Measurements from ENCODE around the gene EFHD2. TPM values are rescaled to one million over a fixed set of nuclear protein-coding genes. Genes with fewer than 3 reads are reported as not detected.

The EFHD2 gene
- polyA plus RNA-seq, 1 experiment, result 30.4 TPM

- ChIA-PET CTCF (interaction anchor here (1.1 kb wide), 1 partner anchor 126 kb away, joined by 4 read pairs; no protein-coding TSS in a partner anchor), POLR2A (no interaction called here)
- H3K4me3 ChIP-seq (ENCODE audit: low read depth, low read length), result no peak overlapping the region
Measured at GRCh38 chr1:15448877-15449462, 39.3 kb downstream of the EFHD2 start.

GRCh38 chr1:15449567-15449966 lies 39.9 kb downstream of the EFHD2 start:
- Histone ChIP-seq H3K27ac (ENCODE audit: low read depth, low read length) (no peak overlapping the region), H3K9me3 (ENCODE audit: control insufficient read depth, insufficient read depth, low read length) (peaks cover 10% of the 10 kb centered on the region), H3K4me3 (ENCODE audit: low read depth, low read length) (no peak overlapping the region), H3K27me3 (ENCODE audit: control insufficient read depth, insufficient read depth, low read length) (peaks cover 13% of the 10 kb centered on the region)
- CTCF ChIA-PET, result no interaction called here
- no peak for DNase-seq (ENCODE audit: low read depth, low spot score)
- POLR2A ChIA-PET, result no interaction called here
- no peak for TF ChIP-seq CTCF (IDR thresholded peaks at IDR 0.05; ENCODE audit: low read depth, low read length)

More at GRCh38 chr1:15448877-15449462, 39.3 kb downstream of the EFHD2 start:
- peaks cover 13% of the 10 kb centered on the region for H3K27me3 ChIP-seq (ENCODE audit: control insufficient read depth, insufficient read depth, low read length)
- no peak overlapping the region for H3K27ac ChIP-seq (ENCODE audit: low read depth, low read length)
- peaks cover 10% of the 10 kb centered on the region for H3K9me3 ChIP-seq (ENCODE audit: control insufficient read depth, insufficient read depth, low read length)
- no peak for TF ChIP-seq CTCF (IDR thresholded peaks at IDR 0.05; ENCODE audit: low read depth, low read length)
- no peak for DNase-seq (ENCODE audit: low read depth, low spot score)

GRCh38 chr1:15451014-15451722 lies 41.5 kb downstream of the EFHD2 start:
- CTCF ChIA-PET, result no interaction called here
- H3K27me3 ChIP-seq (ENCODE audit: control insufficient read depth, insufficient read depth, low read length), result peaks cover 10% of the 10 kb centered on the region
- no peak for TF ChIP-seq CTCF (IDR thresholded peaks at IDR 0.05; ENCODE audit: low read depth, low read length)
- peaks cover 10% of the 10 kb centered on the region for H3K9me3 ChIP-seq (ENCODE audit: control insufficient read depth, insufficient read depth, low read length)
- POLR2A ChIA-PET, result no interaction called here
- no peak for DNase-seq (ENCODE audit: low read depth, low spot score)
- no peak overlapping the region for H3K4me3 ChIP-seq (ENCODE audit: low read depth, low read length)
- H3K27ac ChIP-seq (ENCODE audit: low read depth, low read length), result no peak overlapping the region

GRCh38 chr1:15452216-15452615 lies 42.5 kb downstream of the EFHD2 start:
- CTCF ChIA-PET, result no interaction called here
- H3K27ac ChIP-seq (ENCODE audit: low read depth, low read length), result no peak overlapping the region
- peaks cover 10% of the 10 kb centered on the region for H3K9me3 ChIP-seq (ENCODE audit: control insufficient read depth, insufficient read depth, low read length)
- POLR2A ChIA-PET, result no interaction called here
- H3K27me3 ChIP-seq (ENCODE audit: control insufficient read depth, insufficient read depth, low read length), result peaks cover 9% of the 10 kb centered on the region
- H3K4me3 ChIP-seq (ENCODE audit: low read depth, low read length), result no peak overlapping the region
- TF ChIP-seq CTCF (IDR thresholded peaks at IDR 0.05; ENCODE audit: low read depth, low read length), result no peak
- no peak for DNase-seq (ENCODE audit: low read depth, low spot score)

- ChIA-PET POLR2A (no interaction called here), CTCF (no interaction called here)
- Histone ChIP-seq H3K4me3 (ENCODE audit: low read depth, low read length) (no peak overlapping the region), H3K27me3 (ENCODE audit: control insufficient read depth, insufficient read depth, low read length) (peaks cover 9% of the 10 kb centered on the region), H3K9me3 (ENCODE audit: control insufficient read depth, insufficient read depth, low read length) (peaks cover 10% of the 10 kb centered on the region), H3K27ac (ENCODE audit: low read depth, low read length) (no peak overlapping the region)
- no peak for TF ChIP-seq CTCF (IDR thresholded peaks at IDR 0.05; ENCODE audit: low read depth, low read length)
- no peak for DNase-seq (ENCODE audit: low read depth, low spot score)
Measured at GRCh38 chr1:15452866-15453571, 43.3 kb downstream of the EFHD2 start.
